IMR-90 (cell line): ENCODE measurements around the gene LAMA5. TPM values are rescaled to one million over a fixed set of nuclear protein-coding genes. Genes with fewer than 3 reads are reported as not detected.

ENCODE experiments used
- ATAC-seq: fragments of 200-7000 bp; cut with Tn5 transposase; 2 replicates; pipeline ENCODE4 v1.9.1; 2020; ENCODE audit warnings: low read depth, mild to moderate bottlenecking, moderate library complexity
- BruUV-seq: library from RNA; stranded (reverse); fragments of 400-500 nt; replicated peaks from 2 replicates; lab custom pipeline; 2021; lab: Mats Ljungman, UMichigan
- CTCF ChIA-PET: fragments of 300-600 bp; formaldehyde crosslinking; extraction: SDS; loops from one replicate; lab custom pipeline; 2021; ENCODE audit warnings: antibody characterized with exemption; lab: Yijun Ruan, JAX
- POLR2A ChIA-PET: fragments of 300-600 bp; sonication (Branson Sonifier 250); formaldehyde crosslinking; loops from one replicate; lab custom pipeline; 2022; ENCODE audit warnings: antibody characterized with exemption; ENCODE audit not compliant: unreplicated experiment; lab: Charles Lee
- DNase-seq: peaks from one replicate; pipeline ENCODE4 v3.0.0; 2013
- H2AFZ ChIP-seq: replicated peaks from 2 replicates; pipeline ENCODE3; 2013; ENCODE audit warnings: low read length, mild to moderate bottlenecking; ENCODE audit not compliant: poor library complexity
- H2AK5ac ChIP-seq: 2 replicates; pipeline ENCODE4 v1.6.1; 2013; ENCODE audit warnings: low read depth, low read length, inconsistent platforms
- H2AK9ac ChIP-seq: replicated peaks from 2 replicates; pipeline ENCODE3; 2013; ENCODE audit warnings: mild to moderate bottlenecking, low read depth, low read length, moderate library complexity; ENCODE audit not compliant: poor library complexity
- H2BK120ac ChIP-seq: 2 replicates; pipeline ENCODE4 v1.6.1; 2013; ENCODE audit warnings: low read depth, low read length, inconsistent platforms
- H2BK15ac ChIP-seq: 3 replicates; pipeline ENCODE4 v1.6.1; 2013; ENCODE audit warnings: low read depth, low read length, inconsistent platforms
- H2BK20ac ChIP-seq: 2 replicates; pipeline ENCODE4 v1.6.1; 2013; ENCODE audit warnings: low read depth, mild to moderate bottlenecking, inconsistent platforms, low read length, moderate library complexity
- H2BK5ac ChIP-seq: 2 replicates; pipeline ENCODE4 v1.6.1; 2013; ENCODE audit warnings: mild to moderate bottlenecking, low read depth, low read length, inconsistent platforms; ENCODE audit not compliant: poor library complexity, severe bottlenecking
- H3K14ac ChIP-seq: replicated peaks from 2 replicates; pipeline ENCODE4 v1.6.1; 2013; ENCODE audit warnings: low read depth, low read length, inconsistent platforms
- H3K18ac ChIP-seq: 2 replicates; pipeline ENCODE4 v1.6.1; 2013; ENCODE audit warnings: low read depth, low read length, control low read depth
- H3K23ac ChIP-seq: 2 replicates; pipeline ENCODE4 v1.6.1; 2013; ENCODE audit warnings: low read depth, low read length, inconsistent platforms
- H3K27ac ChIP-seq: 2 replicates; pipeline ENCODE4 v1.5.1; 2013; ENCODE audit warnings: mild to moderate bottlenecking, control low read depth, low read length; ENCODE audit not compliant: insufficient read depth
- H3K27me3 ChIP-seq: 2 replicates; pipeline ENCODE4 v1.6.1; 2013; ENCODE audit warnings: low read length; ENCODE audit not compliant: control insufficient read depth, insufficient read depth
- H3K36me3 ChIP-seq: 2 replicates; pipeline ENCODE4 v1.6.1; 2013; ENCODE audit warnings: low read length, mixed read lengths; ENCODE audit not compliant: control insufficient read depth, insufficient read depth
- H3K4ac ChIP-seq: 2 replicates; pipeline ENCODE4 v1.6.1; 2013; ENCODE audit warnings: low read depth, low read length, inconsistent platforms
- H3K4me1 ChIP-seq: 2 replicates; pipeline ENCODE4 v1.6.1; 2013; ENCODE audit warnings: low read length, mixed read lengths; ENCODE audit not compliant: control insufficient read depth, insufficient read depth
- H3K4me2 ChIP-seq: 2 replicates; pipeline ENCODE4 v1.6.1; 2013; ENCODE audit warnings: low read depth, mild to moderate bottlenecking, control low read depth, low read length, moderate library complexity
- H3K4me3 ChIP-seq: 2 replicates; pipeline ENCODE4 v1.5.1; 2013; ENCODE audit warnings: low read depth, mild to moderate bottlenecking, control low read depth, low read length, moderate library complexity; ENCODE audit not compliant: insufficient read depth
- H3K56ac ChIP-seq: 2 replicates; pipeline ENCODE4 v1.6.1; 2013; ENCODE audit warnings: low read length, inconsistent platforms; ENCODE audit not compliant: insufficient read depth; ENCODE audit errors: extremely low read depth
- H3K79me1 ChIP-seq, 2 experiments: 2 replicates each; pipeline ENCODE4 v1.6.1; 2013; ENCODE audit warnings: low read length in 2 of 2, inconsistent platforms in 1 of 2, low read depth in 1 of 2
- H3K9ac ChIP-seq: 2 replicates; pipeline ENCODE4 v1.6.1; 2013; ENCODE audit warnings: low read depth, low read length, control low read depth
- H3K9me1 ChIP-seq: 2 replicates; pipeline ENCODE4 v1.6.1; 2013; ENCODE audit warnings: low read length, inconsistent platforms; ENCODE audit not compliant: insufficient read depth
- H3K9me3 ChIP-seq: 2 replicates; pipeline ENCODE4 v1.6.1; 2013; ENCODE audit warnings: low read length; ENCODE audit not compliant: control insufficient read depth, insufficient read depth
- H4K20me1 ChIP-seq: 2 replicates; pipeline ENCODE4 v1.6.1; 2013; ENCODE audit warnings: low read length, inconsistent platforms; ENCODE audit not compliant: insufficient read depth
- H4K5ac ChIP-seq: 2 replicates; pipeline ENCODE4 v1.6.1; 2013; ENCODE audit warnings: mild to moderate bottlenecking, low read depth, low read length, control low read depth
- H4K8ac ChIP-seq, 2 experiments: 2 replicates each; pipeline ENCODE4 v1.6.1; 2013; ENCODE audit warnings: low read depth in 2 of 2, low read length in 2 of 2, control low read depth in 1 of 2, inconsistent platforms in 1 of 2
- H4K91ac ChIP-seq: 2 replicates; pipeline ENCODE4 v1.6.1; 2013; ENCODE audit warnings: low read depth, low read length, inconsistent platforms; ENCODE audit not compliant: insufficient read depth
- BHLHE40 ChIP-seq: fragments of 150-350 bp; IDR thresholded peaks from 2 replicates; pipeline ENCODE4 v1.6.1; 2016; ENCODE audit warnings: mild to moderate bottlenecking, low read depth, low read length
- CEBPB ChIP-seq: IDR thresholded peaks from 2 replicates; pipeline ENCODE4 v1.6.1; 2012; ENCODE audit warnings: low read depth, low read length, improper control_type of control experiment
- CHD1 ChIP-seq: IDR thresholded peaks from 2 replicates; pipeline ENCODE4 v1.6.1; 2012; ENCODE audit warnings: low read depth, low read length, improper control_type of control experiment
- FOS ChIP-seq: fragments of 150-350 bp; IDR thresholded peaks from 2 replicates; pipeline ENCODE4 v1.6.1; 2016; ENCODE audit warnings: low read depth, low read length
- MAFK ChIP-seq: IDR thresholded peaks from 2 replicates; pipeline ENCODE4 v1.6.1; 2012; ENCODE audit warnings: low read depth, low read length, improper control_type of control experiment
- MAZ ChIP-seq: IDR thresholded peaks from 2 replicates; pipeline ENCODE4 v1.6.1; 2012; ENCODE audit warnings: low read depth, mild to moderate bottlenecking, low read length, improper control_type of control experiment, moderate library complexity, borderline replicate concordance
- MXI1 ChIP-seq: IDR thresholded peaks from 2 replicates; pipeline ENCODE4 v1.6.1; 2012; ENCODE audit warnings: low read depth, mild to moderate bottlenecking, low read length, moderate library complexity, borderline replicate concordance
- NFE2L2 ChIP-seq: fragments of 150-350 bp; IDR thresholded peaks from 2 replicates; pipeline ENCODE4 v1.6.1; 2016; ENCODE audit warnings: low read depth, mild to moderate bottlenecking, low read length
- POLR2A ChIP-seq: IDR thresholded peaks from 2 replicates; pipeline ENCODE4 v1.6.1; 2012; ENCODE audit warnings: mild to moderate bottlenecking, low read depth, low read length
- RAD21 ChIP-seq: IDR thresholded peaks from 2 replicates; pipeline ENCODE4 v1.6.1; 2012; ENCODE audit warnings: low read length, improper control_type of control experiment
- RCOR1 ChIP-seq: IDR thresholded peaks from 2 replicates; pipeline ENCODE4 v1.6.1; 2012; ENCODE audit warnings: mild to moderate bottlenecking, low read length, improper control_type of control experiment; ENCODE audit not compliant: insufficient replicate concordance
- RFX5 ChIP-seq: IDR thresholded peaks from 2 replicates; pipeline ENCODE4 v1.8.0; 2012; ENCODE audit warnings: low read depth, mild to moderate bottlenecking, low read length, moderate library complexity
- SMC3 ChIP-seq: fragments of 150-350 bp; IDR thresholded peaks from 2 replicates; pipeline ENCODE4 v1.6.1; 2016; ENCODE audit warnings: low read depth, mild to moderate bottlenecking, antibody characterized with exemption, low read length, moderate library complexity
- WGBS, 2 experiments: methylation state at CpG; one replicate each; pipeline versions ENCODE4 v1.1.5 to v1.1.7; 2013; ENCODE audit warnings: missing lambda C conversion rate in 2 of 2; ENCODE audit not compliant: insufficient read length in 1 of 2; ENCODE audit errors: extremely low coverage in 2 of 2; 5-methylcytosine and 5-hydroxymethylcytosine counted together
- dilution Hi-C: fragments of 300-500 bp; cut with HindIII; formaldehyde crosslinking; loops from one replicate; pipeline ENCODE4 v1.14.3; 2018; ENCODE audit warnings: low sequenced_read_pairs; ENCODE audit not compliant: unreplicated experiment
- in situ Hi-C: fragments of 300-500 bp; cut with MboI; formaldehyde crosslinking; loops from 3 replicates; pipeline ENCODE4 v1.14.3; 2019; ENCODE audit warnings: low sequenced_read_pairs, inconsistent platforms, mixed read lengths
- intact Hi-C: fragments of 100-400 bp; cut with micrococcal nuclease; formaldehyde crosslinking; loops from 2 replicates; pipeline ENCODE4 v1.10.0; 2022
- polyA plus RNA-seq, 3 experiments: library from polyadenylated mRNA; depleted of rRNA; stranded (reverse); fragments of >200 nt; gene quantifications; 2 replicates each; pipeline ENCODE4 v1.2.3, GENCODE V29; 2012; ENCODE audit warnings: low replicate concordance in 1 of 3
- total RNA-seq: library from RNA; depleted of rRNA; stranded (reverse); fragments of >200 nt; gene quantifications from 2 replicates; pipeline ENCODE4 v1.2.3, GENCODE V29; 2012
- TF ChIP-seq, protein P1 (sequence below): fragments of 150-350 bp; IDR thresholded peaks from 2 replicates; pipeline ENCODE4 v1.6.1; 2017; ENCODE audit warnings: mild to moderate bottlenecking, antibody characterized with exemption, low read length, low read depth
- TF ChIP-seq, protein P2 (sequence below): fragments of 150-350 bp; IDR thresholded peaks from 2 replicates; pipeline ENCODE4 v1.6.1; 2016; ENCODE audit warnings: low read depth, mild to moderate bottlenecking, low read length, moderate library complexity, borderline replicate concordance
- TF ChIP-seq, protein P3 (sequence below): conservative IDR thresholded peaks from 2 replicates; pipeline ENCODE4 v1.5.1; 2012; ENCODE audit warnings: mild to moderate bottlenecking, low read depth, low read length, improper control_type of control experiment

Gene LAMA5
- total and polyA plus RNA-seq, 2 of the 4 experiments (the other 2 are of a cell fraction) = 0.90 to 7.3 TPM

DNA sequence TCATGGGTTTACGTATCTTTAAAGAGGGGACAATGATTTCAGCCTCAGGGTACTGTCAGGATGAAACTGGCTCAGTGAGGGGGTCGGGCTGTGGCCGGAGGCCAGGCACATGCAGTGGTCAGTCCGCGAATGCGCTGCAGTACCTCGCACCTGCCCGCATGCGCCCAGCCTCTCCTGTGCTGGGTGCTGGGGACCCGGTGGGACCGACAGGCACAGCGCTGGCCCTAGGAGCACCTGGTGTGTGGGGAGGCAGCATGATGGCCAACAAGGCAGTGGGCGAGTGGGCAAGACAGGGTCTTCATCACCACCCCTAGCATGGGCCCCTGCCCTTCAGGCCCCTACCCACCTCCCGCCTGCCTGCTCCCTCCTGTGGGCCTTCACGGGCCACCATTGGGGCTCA lies 40.9 kb upstream of the LAMA5 start:
- DNase-seq = no peak
- no peak overlapping the region for H4K5ac ChIP-seq

More for the DNA sequence above, 40.9 kb upstream of the LAMA5 start:
- no peak overlapping the region for H3K4me2 ChIP-seq
- no peak overlapping the region for H3K9ac ChIP-seq
- in situ Hi-C loops = no loop called here
- CTCF ChIA-PET = no interaction called here
- H3K79me1 ChIP-seq = peaks cover 10 to 17% of the 10 kb centered on the region in 2 experiments; a peak in 1 of 4 replicates
- H3K36me3 ChIP-seq = no peaks in the 10 kb centered on the region; the same call in 1 of the 2 replicates
- no peak for ATAC-seq
- no peak overlapping the region for H2AK5ac ChIP-seq
- no peak overlapping the region for H2BK15ac ChIP-seq
- no peak for TF ChIP-seq MAFK
- no peak for TF ChIP-seq BHLHE40
- TF ChIP-seq, protein P1, sequence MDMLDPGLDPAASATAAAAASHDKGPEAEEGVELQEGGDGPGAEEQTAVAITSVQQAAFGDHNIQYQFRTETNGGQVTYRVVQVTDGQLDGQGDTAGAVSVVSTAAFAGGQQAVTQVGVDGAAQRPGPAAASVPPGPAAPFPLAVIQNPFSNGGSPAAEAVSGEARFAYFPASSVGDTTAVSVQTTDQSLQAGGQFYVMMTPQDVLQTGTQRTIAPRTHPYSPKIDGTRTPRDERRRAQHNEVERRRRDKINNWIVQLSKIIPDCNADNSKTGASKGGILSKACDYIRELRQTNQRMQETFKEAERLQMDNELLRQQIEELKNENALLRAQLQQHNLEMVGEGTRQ = no peak
- TF ChIP-seq POLR2A = no peak
- no peak for TF ChIP-seq RFX5
- no peak for TF ChIP-seq RAD21
- TF ChIP-seq, protein P2, sequence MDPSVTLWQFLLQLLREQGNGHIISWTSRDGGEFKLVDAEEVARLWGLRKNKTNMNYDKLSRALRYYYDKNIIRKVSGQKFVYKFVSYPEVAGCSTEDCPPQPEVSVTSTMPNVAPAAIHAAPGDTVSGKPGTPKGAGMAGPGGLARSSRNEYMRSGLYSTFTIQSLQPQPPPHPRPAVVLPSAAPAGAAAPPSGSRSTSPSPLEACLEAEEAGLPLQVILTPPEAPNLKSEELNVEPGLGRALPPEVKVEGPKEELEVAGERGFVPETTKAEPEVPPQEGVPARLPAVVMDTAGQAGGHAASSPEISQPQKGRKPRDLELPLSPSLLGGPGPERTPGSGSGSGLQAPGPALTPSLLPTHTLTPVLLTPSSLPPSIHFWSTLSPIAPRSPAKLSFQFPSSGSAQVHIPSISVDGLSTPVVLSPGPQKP = no peak
- TF ChIP-seq, protein P3, sequence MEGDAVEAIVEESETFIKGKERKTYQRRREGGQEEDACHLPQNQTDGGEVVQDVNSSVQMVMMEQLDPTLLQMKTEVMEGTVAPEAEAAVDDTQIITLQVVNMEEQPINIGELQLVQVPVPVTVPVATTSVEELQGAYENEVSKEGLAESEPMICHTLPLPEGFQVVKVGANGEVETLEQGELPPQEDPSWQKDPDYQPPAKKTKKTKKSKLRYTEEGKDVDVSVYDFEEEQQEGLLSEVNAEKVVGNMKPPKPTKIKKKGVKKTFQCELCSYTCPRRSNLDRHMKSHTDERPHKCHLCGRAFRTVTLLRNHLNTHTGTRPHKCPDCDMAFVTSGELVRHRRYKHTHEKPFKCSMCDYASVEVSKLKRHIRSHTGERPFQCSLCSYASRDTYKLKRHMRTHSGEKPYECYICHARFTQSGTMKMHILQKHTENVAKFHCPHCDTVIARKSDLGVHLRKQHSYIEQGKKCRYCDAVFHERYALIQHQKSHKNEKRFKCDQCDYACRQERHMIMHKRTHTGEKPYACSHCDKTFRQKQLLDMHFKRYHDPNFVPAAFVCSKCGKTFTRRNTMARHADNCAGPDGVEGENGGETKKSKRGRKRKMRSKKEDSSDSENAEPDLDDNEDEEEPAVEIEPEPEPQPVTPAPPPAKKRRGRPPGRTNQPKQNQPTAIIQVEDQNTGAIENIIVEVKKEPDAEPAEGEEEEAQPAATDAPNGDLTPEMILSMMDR = no peak
- no peak for TF ChIP-seq RCOR1
- no peak for TF ChIP-seq MAZ
- TF ChIP-seq SMC3 = no peak
- TF ChIP-seq FOS = no peak
- no peak for TF ChIP-seq MXI1
- TF ChIP-seq CEBPB = no peak
- no peak for TF ChIP-seq CHD1
- no peak for TF ChIP-seq NFE2L2
- BruUV-seq = no TSS peak
- H3K9me3 ChIP-seq = no peaks in the 10 kb centered on the region
- H2BK5ac ChIP-seq = no peak overlapping the region
- H4K91ac ChIP-seq = no peak overlapping the region
- no peak overlapping the region for H2BK120ac ChIP-seq
- peaks cover 8% of the 10 kb centered on the region; the same call in 1 of the 2 replicates for H3K27me3 ChIP-seq
- H2AK9ac ChIP-seq = no peak overlapping the region
- H3K56ac ChIP-seq = no peak overlapping the region
- no peak overlapping the region for H4K8ac ChIP-seq
- no peak overlapping the region for H3K23ac ChIP-seq
- intact Hi-C loops = no loop called here
- dilution Hi-C loops = no loop called here
- H3K4me3 ChIP-seq = no peak overlapping the region
- no peak overlapping the region for H3K27ac ChIP-seq
- peaks cover 6% of the 10 kb centered on the region; the same call in 1 of the 2 replicates for H3K4me1 ChIP-seq
- WGBS, 2 experiments = 94% methylated on average over 3 of the region's 15 CpGs; no CpG with 5 or more reads in 1 of the 2 experiments
- no peak overlapping the region for H3K18ac ChIP-seq
- POLR2A ChIA-PET = no interaction called here
- no peak overlapping the region for H3K14ac ChIP-seq
- H3K9me1 ChIP-seq = no peaks in the 10 kb centered on the region
- no peak overlapping the region for H3K4ac ChIP-seq
- H4K20me1 ChIP-seq = no peaks in the 10 kb centered on the region; the same call in 1 of the 2 replicates
- H2BK20ac ChIP-seq = no peak overlapping the region
- no peak overlapping the region for H2AFZ ChIP-seq
